Measurements from ENCODE around the gene CPPED1.

The CPPED1 gene

GRCh38 chr16:12803203-12804093, at the start of gene CPPED1:
Gene CPPED1, minus strand, starts transcription at chr16:12803887. Its CDS starts 111 bp downstream, at chr16:12803776.
- peak within 1 kb of the TSS; percentile 94 for H3K4me3 ChIP-seq (ENCODE audit: low read depth, low read length)
- TF ChIP-seq MAX (IDR thresholded peaks at IDR 0.05; ENCODE audit: low read depth, low read length) (peak; percentile 63), CTCF (IDR thresholded peaks at IDR 0.05; ENCODE audit: low read depth, low read length) (no peak), MYC (IDR thresholded peaks at IDR 0.05; ENCODE audit: low read depth, low read length) (peak; percentile 61), POLR2A (IDR thresholded peaks at IDR 0.05; ENCODE audit: extremely low read depth, insufficient read length) (peak; percentile 70)
- DNase-seq (ENCODE audit: low read depth) = peak; percentile 94

GRCh38 chr16:12850186-12850585, 46.5 kb upstream of the CPPED1 start:
- no peak overlapping the region for H3K4me3 ChIP-seq (ENCODE audit: low read depth, low read length)
- TF ChIP-seq MYC (IDR thresholded peaks at IDR 0.05; ENCODE audit: low read depth, low read length) = no peak
- no peak for TF ChIP-seq POLR2A (IDR thresholded peaks at IDR 0.05; ENCODE audit: extremely low read depth, insufficient read length)
- no peak for TF ChIP-seq MAX (IDR thresholded peaks at IDR 0.05; ENCODE audit: low read depth, low read length)
- no peak for TF ChIP-seq CTCF (IDR thresholded peaks at IDR 0.05; ENCODE audit: low read depth, low read length)
- DNase-seq (ENCODE audit: low read depth) = no peak

- DNase-seq (ENCODE audit: low read depth) = no peak
- TF ChIP-seq POLR2A (IDR thresholded peaks at IDR 0.05; ENCODE audit: extremely low read depth, insufficient read length) (no peak), CTCF (IDR thresholded peaks at IDR 0.05; ENCODE audit: low read depth, low read length) (no peak), MAX (IDR thresholded peaks at IDR 0.05; ENCODE audit: low read depth, low read length) (no peak), MYC (IDR thresholded peaks at IDR 0.05; ENCODE audit: low read depth, low read length) (no peak)
- no peak overlapping the region for H3K4me3 ChIP-seq (ENCODE audit: low read depth, low read length)
These were observed 42.9 kb upstream of the CPPED1 start for GRCh38 chr16:12846592-12846991.

GRCh38 chr16:12845282-12845681, 41.6 kb upstream of the CPPED1 start:
- TF ChIP-seq POLR2A (IDR thresholded peaks at IDR 0.05; ENCODE audit: extremely low read depth, insufficient read length) (no peak), MYC (IDR thresholded peaks at IDR 0.05; ENCODE audit: low read depth, low read length) (no peak), MAX (IDR thresholded peaks at IDR 0.05; ENCODE audit: low read depth, low read length) (no peak), CTCF (IDR thresholded peaks at IDR 0.05; ENCODE audit: low read depth, low read length) (no peak)
- H3K4me3 ChIP-seq (ENCODE audit: low read depth, low read length) = no peak overlapping the region
- no peak for DNase-seq (ENCODE audit: low read depth)

GRCh38 chr16:12837756-12838155, 34.1 kb upstream of the CPPED1 start:
- no peak for DNase-seq (ENCODE audit: low read depth)
- TF ChIP-seq POLR2A (IDR thresholded peaks at IDR 0.05; ENCODE audit: extremely low read depth, insufficient read length) = no peak
- TF ChIP-seq CTCF (IDR thresholded peaks at IDR 0.05; ENCODE audit: low read depth, low read length) = no peak
- TF ChIP-seq MAX (IDR thresholded peaks at IDR 0.05; ENCODE audit: low read depth, low read length) = no peak

More at GRCh38 chr16:12837756-12838155, 34.1 kb upstream of the CPPED1 start:
- H3K4me3 ChIP-seq (ENCODE audit: low read depth, low read length) = no peak overlapping the region
